EL (cell line): ENCODE data around the gene PLS1.
"Not testable (repeated sequence)": the region's sequence is repeated elsewhere in the genome, so short reads cannot be mapped to it uniquely, and the experiment has no call there.

Experiments
- DNase-seq: peaks from one replicate; pipeline ENCODE4 v3.0.0-alpha.2; 2016

The PLS1 gene

GRCh38 chr3:142601713-142602112, 5.5 kb downstream of the PLS1 start:
- DNase-seq, result no peak

GRCh38 chr3:142602619-142603385, 6.6 kb downstream of the PLS1 start:
- no peak for DNase-seq

- DNase-seq, result not testable (repeated sequence)
These were observed 7.2 kb downstream of the PLS1 start for GRCh38 chr3:142603386-142603705.

- DNase-seq, result no peak
These were observed 8.7 kb downstream of the PLS1 start for GRCh38 chr3:142604940-142605339.

- no peak for DNase-seq
These were observed 12.4 kb downstream of the PLS1 start for GRCh38 chr3:142608631-142609030.

- DNase-seq, result no peak
These were observed 12.9 kb downstream of the PLS1 start for GRCh38 chr3:142609136-142609535.

- DNase-seq, result no peak
These were observed 15.0 kb downstream of the PLS1 start for GRCh38 chr3:142611206-142611605.

GRCh38 chr3:142613491-142613890, 17.3 kb downstream of the PLS1 start:
- no peak for DNase-seq

GRCh38 chr3:142614059-142614626, 17.9 kb downstream of the PLS1 start:
- DNase-seq, result no peak

- DNase-seq, result peak; percentile 30
These were observed 19.0 kb downstream of the PLS1 start for GRCh38 chr3:142615171-142615570.

- no peak for DNase-seq
These were observed 22.8 kb downstream of the PLS1 start for GRCh38 chr3:142618917-142619461.

- no peak for DNase-seq
These were observed 26.2 kb downstream of the PLS1 start for GRCh38 chr3:142622405-142622804.

GRCh38 chr3:142623194-142623593, 27.0 kb downstream of the PLS1 start:
- no peak for DNase-seq

GRCh38 chr3:142624341-142625152, 28.4 kb downstream of the PLS1 start:
- no peak for DNase-seq

- no peak for DNase-seq
These were observed 28.9 kb downstream of the PLS1 start for GRCh38 chr3:142625153-142625440.

- DNase-seq, result no peak
These were observed 30.8 kb downstream of the PLS1 start for GRCh38 chr3:142626971-142627370.

GRCh38 chr3:142628801-142629200, 32.6 kb downstream of the PLS1 start:
- no peak for DNase-seq

- DNase-seq, result no peak
These were observed 36.9 kb downstream of the PLS1 start for GRCh38 chr3:142633073-142633472.

- no peak for DNase-seq
These were observed 39.9 kb downstream of the PLS1 start for GRCh38 chr3:142636050-142636449.

GRCh38 chr3:142636664-142637063, 40.5 kb downstream of the PLS1 start:
- DNase-seq, result no peak

GRCh38 chr3:142638291-142638690, 42.1 kb downstream of the PLS1 start:
- DNase-seq, result no peak

- no peak for DNase-seq
These were observed 45.3 kb downstream of the PLS1 start for GRCh38 chr3:142641504-142641903.

- DNase-seq, result no peak
These were observed 46.8 kb downstream of the PLS1 start for GRCh38 chr3:142642956-142643355.

- no peak for DNase-seq
These were observed 48.3 kb downstream of the PLS1 start for GRCh38 chr3:142644502-142644901.
